Measurements from ENCODE around the gene IGFBP2. TPM values are rescaled to one million over a fixed set of nuclear protein-coding genes. Genes with fewer than 3 reads are reported as not detected.
A peak's percentile ranks its signal among the peaks of the same experiment; 100 is the strongest.

IGFBP2 gene
- total RNA-seq, 1 donor from 2014 or later: 252 TPM

- TF ChIP-seq, protein P1, sequence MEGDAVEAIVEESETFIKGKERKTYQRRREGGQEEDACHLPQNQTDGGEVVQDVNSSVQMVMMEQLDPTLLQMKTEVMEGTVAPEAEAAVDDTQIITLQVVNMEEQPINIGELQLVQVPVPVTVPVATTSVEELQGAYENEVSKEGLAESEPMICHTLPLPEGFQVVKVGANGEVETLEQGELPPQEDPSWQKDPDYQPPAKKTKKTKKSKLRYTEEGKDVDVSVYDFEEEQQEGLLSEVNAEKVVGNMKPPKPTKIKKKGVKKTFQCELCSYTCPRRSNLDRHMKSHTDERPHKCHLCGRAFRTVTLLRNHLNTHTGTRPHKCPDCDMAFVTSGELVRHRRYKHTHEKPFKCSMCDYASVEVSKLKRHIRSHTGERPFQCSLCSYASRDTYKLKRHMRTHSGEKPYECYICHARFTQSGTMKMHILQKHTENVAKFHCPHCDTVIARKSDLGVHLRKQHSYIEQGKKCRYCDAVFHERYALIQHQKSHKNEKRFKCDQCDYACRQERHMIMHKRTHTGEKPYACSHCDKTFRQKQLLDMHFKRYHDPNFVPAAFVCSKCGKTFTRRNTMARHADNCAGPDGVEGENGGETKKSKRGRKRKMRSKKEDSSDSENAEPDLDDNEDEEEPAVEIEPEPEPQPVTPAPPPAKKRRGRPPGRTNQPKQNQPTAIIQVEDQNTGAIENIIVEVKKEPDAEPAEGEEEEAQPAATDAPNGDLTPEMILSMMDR (conservative IDR thresholded peaks at IDR 0.05): peak; percentile 63
- no peak for DNase-seq (ENCODE audit: extremely low spot score, unreplicated experiment)
- no peak overlapping the region for H3K4me3 Mint-ChIP-seq
- H3K27me3 Mint-ChIP-seq: peaks cover 9% of the 10 kb centered on the region
- peaks cover 10% of the 10 kb centered on the region for H3K36me3 Mint-ChIP-seq
- no peaks in the 10 kb centered on the region for H3K9me3 Mint-ChIP-seq
- no peak overlapping the region for H3K27ac Mint-ChIP-seq
- peaks cover 52% of the 10 kb centered on the region for H3K4me1 Mint-ChIP-seq (ENCODE audit: unreplicated experiment)
Observed at GRCh38 chr2:216687646-216688045, 54.4 kb downstream of the IGFBP2 start.

GRCh38 chr2:216688731-216689340 is 55.6 kb downstream of the IGFBP2 start:
- peaks cover 47% of the 10 kb centered on the region for H3K4me1 Mint-ChIP-seq (ENCODE audit: unreplicated experiment)
- H3K27ac Mint-ChIP-seq: no peak overlapping the region
- H3K36me3 Mint-ChIP-seq: peaks cover 10% of the 10 kb centered on the region
- no peaks in the 10 kb centered on the region for H3K9me3 Mint-ChIP-seq
- TF ChIP-seq, protein P1 (conservative IDR thresholded peaks at IDR 0.05): no peak
- no peak overlapping the region for H3K4me3 Mint-ChIP-seq
- DNase-seq (ENCODE audit: extremely low spot score, unreplicated experiment): no peak
- peaks cover 15% of the 10 kb centered on the region for H3K27me3 Mint-ChIP-seq

- TF ChIP-seq, protein P1 (conservative IDR thresholded peaks at IDR 0.05): no peak
- Mint-ChIP-seq H3K27ac (peak overlapping the region; percentile 26), H3K9me3 (no peaks in the 10 kb centered on the region), H3K4me1 (ENCODE audit: unreplicated experiment) (peaks cover 41% of the 10 kb centered on the region), H3K27me3 (peaks cover 17% of the 10 kb centered on the region), H3K36me3 (peaks cover 8% of the 10 kb centered on the region), H3K4me3 (peak overlapping the region; percentile 67)
- DNase-seq (ENCODE audit: extremely low spot score, unreplicated experiment): no peak
Observed at GRCh38 chr2:216689397-216689796, 56.2 kb downstream of the IGFBP2 start.

DNA sequence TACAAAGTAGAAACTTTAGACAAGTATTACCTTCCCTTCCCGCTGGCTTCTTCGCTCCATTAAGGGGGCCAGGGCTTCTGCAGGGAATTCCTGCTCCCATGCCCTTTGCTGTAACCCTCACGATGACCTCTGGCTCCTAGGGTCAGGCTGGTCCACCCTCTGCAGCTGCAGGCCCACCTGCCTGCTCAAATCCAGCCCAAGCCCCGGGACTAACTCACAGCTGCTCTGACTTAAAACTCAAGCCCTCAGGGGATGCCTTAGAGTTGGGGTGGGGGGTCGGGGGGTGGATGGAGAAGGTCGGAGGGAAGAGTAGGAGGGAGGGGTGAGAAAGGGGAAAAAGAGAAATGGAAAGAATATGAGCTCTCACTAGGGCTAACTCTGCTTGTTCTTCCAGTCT is 57.2 kb downstream of the IGFBP2 start:
- Mint-ChIP-seq H3K27me3 (peaks cover 20% of the 10 kb centered on the region), H3K4me3 (peak overlapping the region; percentile 65), H3K36me3 (peaks cover 4% of the 10 kb centered on the region), H3K27ac (no peak overlapping the region), H3K9me3 (no peaks in the 10 kb centered on the region), H3K4me1 (ENCODE audit: unreplicated experiment) (peaks cover 36% of the 10 kb centered on the region)
- DNase-seq (ENCODE audit: extremely low spot score, unreplicated experiment): no peak
- TF ChIP-seq, protein P1 (conservative IDR thresholded peaks at IDR 0.05): no peak

DNA sequence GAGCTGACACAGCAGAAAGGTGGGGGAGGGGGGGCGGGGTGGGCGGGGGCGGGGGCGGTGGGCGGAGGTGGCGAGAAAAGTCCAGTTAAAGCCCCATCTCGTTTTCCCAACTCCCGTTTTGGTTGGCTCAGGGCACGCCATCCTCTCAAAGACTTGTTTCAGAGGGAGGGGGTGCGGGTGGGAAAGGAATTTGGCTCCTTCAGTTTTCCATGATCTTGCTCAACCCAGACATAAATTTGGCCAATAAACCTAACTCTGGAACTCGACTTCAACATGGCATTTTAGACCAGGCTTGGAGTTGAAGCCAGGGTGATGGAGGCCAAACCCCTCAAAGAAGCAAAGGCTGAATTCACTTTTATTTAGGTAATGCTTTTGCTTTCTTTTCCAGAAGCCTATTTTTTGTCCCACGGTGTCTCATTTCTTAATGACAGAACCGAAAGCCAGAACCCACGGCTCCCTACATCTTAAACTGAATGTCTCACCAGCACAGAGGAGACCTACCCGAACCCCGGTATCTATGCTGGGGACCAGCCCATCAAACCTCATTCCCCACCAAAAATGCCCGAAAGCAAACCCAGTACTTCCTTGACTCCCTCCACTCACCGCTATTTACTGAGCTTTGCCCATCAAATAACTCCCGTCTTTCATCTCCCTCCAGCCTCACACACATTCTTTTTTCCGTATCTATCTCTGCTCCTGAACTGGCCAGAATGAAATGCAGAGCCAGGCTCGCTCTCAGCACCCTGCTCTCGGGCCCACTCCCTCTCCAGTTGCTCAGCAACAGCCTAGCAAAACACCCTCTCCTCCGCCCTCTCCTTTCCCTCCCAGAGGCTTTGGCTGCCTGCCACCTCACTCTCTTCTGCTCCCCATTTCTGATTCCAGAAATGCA is 57.9 kb downstream of the IGFBP2 start:
- H3K36me3 Mint-ChIP-seq: peaks cover 4% of the 10 kb centered on the region
- H3K27me3 Mint-ChIP-seq: peaks cover 20% of the 10 kb centered on the region
- TF ChIP-seq, protein P1 (conservative IDR thresholded peaks at IDR 0.05): no peak
- no peaks in the 10 kb centered on the region for H3K9me3 Mint-ChIP-seq
- peaks cover 39% of the 10 kb centered on the region for H3K4me1 Mint-ChIP-seq (ENCODE audit: unreplicated experiment)
- no peak for DNase-seq (ENCODE audit: extremely low spot score, unreplicated experiment)
- peak overlapping the region; percentile 85 for H3K27ac Mint-ChIP-seq
- H3K4me3 Mint-ChIP-seq: peak overlapping the region; percentile 88

Measured in type B pancreatic cell (in vitro differentiated cells).